GM23338 (cell line): Measurements from ENCODE around the gene RET. TPM values are rescaled to one million over a fixed set of nuclear protein-coding genes. Genes with fewer than 3 reads are reported as not detected.

Experiments used
- ATAC-seq: fragments of 200-7000 bp; cut with Tn5 transposase; 3 replicates; pipeline ENCODE4 v1.9.1; 2020
- DNase-seq: peaks from one replicate; pipeline ENCODE4 v3.0.0-alpha.2; 2015; ENCODE audit warnings: low spot score
- H2AFZ ChIP-seq: fragments of 200-600 bp; sonication (generic); 2 replicates; pipeline ENCODE4 v1.8.0; 2016; ENCODE audit warnings: antibody characterized with exemption, mild to moderate bottlenecking, moderate library complexity
- H3F3A ChIP-seq: fragments of 200-600 bp; sonication (generic); replicated peaks from 2 replicates; pipeline ENCODE4 v1.8.0; 2017; ENCODE audit warnings: antibody characterized with exemption, mixed run types, low read depth
- H3K27ac ChIP-seq: fragments of 200-600 bp; sonication (generic); 2 replicates; pipeline ENCODE4 v1.6.1; 2016; ENCODE audit warnings: low read depth
- H3K27me3 ChIP-seq: fragments of 200-600 bp; sonication (generic); 2 replicates; pipeline ENCODE4 v1.8.0; 2016; ENCODE audit warnings: mild to moderate bottlenecking, mixed run types, moderate library complexity; ENCODE audit not compliant: insufficient read depth
- H3K36me3 ChIP-seq: fragments of 200-600 bp; sonication (generic); 2 replicates; pipeline ENCODE4 v1.8.0; 2016; ENCODE audit warnings: mild to moderate bottlenecking; ENCODE audit not compliant: insufficient read depth
- H3K4me1 ChIP-seq: fragments of 200-600 bp; sonication (generic); 2 replicates; pipeline ENCODE4 v1.8.0; 2016; ENCODE audit warnings: mild to moderate bottlenecking, moderate library complexity; ENCODE audit not compliant: insufficient read depth
- H3K4me2 ChIP-seq: fragments of 200-600 bp; sonication (generic); 2 replicates; pipeline ENCODE4 v1.7.1; 2017; ENCODE audit warnings: mixed run types
- H3K4me3 ChIP-seq: fragments of 200-600 bp; sonication (generic); 2 replicates; pipeline ENCODE4 v1.6.1; 2016; ENCODE audit warnings: mixed run types
- H3K79me2 ChIP-seq: fragments of 200-600 bp; sonication (generic); replicated peaks from 2 replicates; pipeline ENCODE4 v1.8.0; 2017; ENCODE audit warnings: mild to moderate bottlenecking; ENCODE audit not compliant: insufficient read depth
- H3K9me2 ChIP-seq: fragments of 200-600 bp; sonication (generic); 2 replicates; pipeline ENCODE4 v1.8.0; 2017; ENCODE audit not compliant: insufficient read depth
- H4K20me1 ChIP-seq: fragments of 200-600 bp; sonication (generic); replicated peaks from 2 replicates; pipeline ENCODE4 v1.8.0; 2017; ENCODE audit warnings: mild to moderate bottlenecking; ENCODE audit not compliant: insufficient read depth
- H3K27ac Mint-ChIP-seq: 2 replicates; pipeline ENCODE4 v1.8.0; 2020; ENCODE audit warnings: inconsistent platforms, mild to moderate bottlenecking, moderate library complexity, mixed read lengths
- H3K27me3 Mint-ChIP-seq: 3 replicates; pipeline ENCODE4 v1.8.0; 2022; ENCODE audit warnings: low read depth, mild to moderate bottlenecking, moderate library complexity, mixed read lengths, inconsistent platforms; ENCODE audit not compliant: insufficient read depth, poor library complexity
- H3K36me3 Mint-ChIP-seq: 3 replicates; pipeline ENCODE4 v1.8.0; 2021; ENCODE audit warnings: low read depth, mild to moderate bottlenecking, inconsistent platforms, moderate library complexity, mixed read lengths
- H3K4me1 Mint-ChIP-seq: 3 replicates; pipeline ENCODE4 v1.8.0; 2020; ENCODE audit warnings: mild to moderate bottlenecking, inconsistent platforms, mixed read lengths
- H3K4me3 Mint-ChIP-seq: 3 replicates; pipeline ENCODE4 v1.8.0; 2021; ENCODE audit warnings: moderate library complexity, mild to moderate bottlenecking, inconsistent platforms, mixed read lengths
- H3K9me3 Mint-ChIP-seq: 3 replicates; pipeline ENCODE4 v1.8.0; 2020; ENCODE audit warnings: moderate library complexity, mild to moderate bottlenecking, inconsistent platforms, mixed read lengths
- EZH2 ChIP-seq: fragments of 200-600 bp; sonication (generic); IDR thresholded peaks from one replicate; pipeline ENCODE4 v1.8.0; 2017; ENCODE audit warnings: antibody characterized with exemption, mild to moderate bottlenecking, low read depth; ENCODE audit not compliant: unreplicated experiment
- EZH2phosphoT487 ChIP-seq: fragments of 200-600 bp; sonication (generic); IDR thresholded peaks from one replicate; pipeline ENCODE4 v1.8.1; 2018; ENCODE audit warnings: antibody characterized with exemption; ENCODE audit not compliant: unreplicated experiment
- POLR2AphosphoS5 ChIP-seq: IDR thresholded peaks from 2 replicates; pipeline ENCODE4 v1.6.1; 2016; ENCODE audit warnings: antibody characterized with exemption, low read depth
- STAT1 ChIP-seq: IDR thresholded peaks from one replicate; pipeline ENCODE4 v1.6.1; 2016; ENCODE audit warnings: antibody characterized with exemption; ENCODE audit not compliant: unreplicated experiment
- ZNF114 ChIP-seq: fragments of 250-450 bp; sonication (Bioruptor Pico); IDR thresholded peaks from 2 replicates; pipeline ENCODE4 v1.5.0; 2020; ENCODE audit warnings: mild to moderate bottlenecking, moderate library complexity
- ZNF331 ChIP-seq: fragments of 250-450 bp; sonication (Bioruptor Pico); IDR thresholded peaks from 2 replicates; pipeline ENCODE4 v1.5.0; 2020; ENCODE audit warnings: low read depth, mild to moderate bottlenecking, moderate library complexity
- polyA plus RNA-seq: library from polyadenylated mRNA; unstranded; fragments of >200 nt; fragmentation: Nextera tagmentation; extraction: Ambion mirVana; gene quantifications from 2 replicates; pipeline ENCODE4 v1.2.1, GENCODE V29; 2016
- total RNA-seq: library from RNA; depleted of rRNA; stranded (reverse); fragments of >200 nt; shearing (Covaris generic); gene quantifications from 2 replicates; pipeline ENCODE4 v1.2.3, GENCODE V29; 2014
- TF ChIP-seq, protein P1 (sequence below): IDR thresholded peaks from 2 replicates; pipeline ENCODE4 v1.6.1; 2016; ENCODE audit warnings: antibody characterized with exemption
- TF ChIP-seq, protein P2 (sequence below), 2 experiments: fragments of 200-600 bp in 1 of 2; sonication (generic) in 1 of 2; conservative IDR thresholded peaks; 2 replicates each; pipeline versions ENCODE4 v1.5.1 to v1.6.1; 2016 to 2017; ENCODE audit warnings: antibody characterized with exemption in 2 of 2, low read depth in 2 of 2, mild to moderate bottlenecking in 2 of 2, moderate library complexity in 1 of 2
- TF ChIP-seq, protein P3 (sequence below): IDR thresholded peaks from one replicate; pipeline ENCODE4 v1.6.1; 2018; ENCODE audit warnings: antibody characterized with exemption; ENCODE audit not compliant: unreplicated experiment

Gene RET
- total and polyA plus RNA-seq, 2 experiments from 2014 or later = 5.5 to 9.8 TPM

DNA sequence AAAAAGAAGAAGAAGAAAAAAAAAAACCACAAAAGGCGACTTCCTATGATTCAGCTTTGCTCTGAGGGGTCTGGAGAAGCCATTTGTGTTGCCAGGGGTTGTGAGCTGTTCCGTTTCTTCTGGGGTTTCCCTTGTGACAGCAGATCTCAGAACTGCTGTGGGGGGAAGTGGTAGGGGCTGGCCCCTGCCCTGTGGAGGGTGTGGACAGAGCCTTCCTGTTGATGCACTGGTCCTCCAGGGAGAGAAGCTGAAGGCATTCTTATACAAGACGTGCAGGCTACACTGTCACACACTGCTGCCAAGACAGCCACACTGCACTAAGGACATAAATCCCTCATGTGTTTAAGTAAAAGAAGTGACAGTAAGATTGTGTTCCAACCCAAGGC, 44.1 kb downstream of the RET start:
- no peaks in the 10 kb centered on the region; the same call in 2 of the 3 replicates for H3K36me3 Mint-ChIP-seq
- ATAC-seq (no peak), DNase-seq (no peak)
- H3K27ac Mint-ChIP-seq = no peak overlapping the region; the same call in 1 of the 2 replicates
- no peaks in the 10 kb centered on the region for H3K36me3 ChIP-seq
- H4K20me1 ChIP-seq = no peaks in the 10 kb centered on the region
- H3K79me2 ChIP-seq = no peaks in the 10 kb centered on the region
- no peaks in the 10 kb centered on the region for H3K4me1 Mint-ChIP-seq
- no peaks in the 10 kb centered on the region for H3K9me3 Mint-ChIP-seq
- no peaks in the 10 kb centered on the region for H3K4me1 ChIP-seq
- no peak overlapping the region for H2AFZ ChIP-seq
- H3K4me2 ChIP-seq = no peak overlapping the region
- no peak overlapping the region for H3K4me3 Mint-ChIP-seq
- no peaks in the 10 kb centered on the region for H3F3A ChIP-seq
- H3K27ac ChIP-seq = no peak overlapping the region
- H3K27me3 Mint-ChIP-seq = peaks cover 4% of the 10 kb centered on the region
- no peaks in the 10 kb centered on the region for H3K9me2 ChIP-seq
- H3K4me3 ChIP-seq = no peak overlapping the region
- TF ChIP-seq EZH2phosphoT487 = no peak
- TF ChIP-seq, protein P1, sequence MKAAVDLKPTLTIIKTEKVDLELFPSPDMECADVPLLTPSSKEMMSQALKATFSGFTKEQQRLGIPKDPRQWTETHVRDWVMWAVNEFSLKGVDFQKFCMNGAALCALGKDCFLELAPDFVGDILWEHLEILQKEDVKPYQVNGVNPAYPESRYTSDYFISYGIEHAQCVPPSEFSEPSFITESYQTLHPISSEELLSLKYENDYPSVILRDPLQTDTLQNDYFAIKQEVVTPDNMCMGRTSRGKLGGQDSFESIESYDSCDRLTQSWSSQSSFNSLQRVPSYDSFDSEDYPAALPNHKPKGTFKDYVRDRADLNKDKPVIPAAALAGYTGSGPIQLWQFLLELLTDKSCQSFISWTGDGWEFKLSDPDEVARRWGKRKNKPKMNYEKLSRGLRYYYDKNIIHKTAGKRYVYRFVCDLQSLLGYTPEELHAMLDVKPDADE = no peak
- no peak for TF ChIP-seq EZH2
- no peak for TF ChIP-seq POLR2AphosphoS5
- TF ChIP-seq, protein P2, sequence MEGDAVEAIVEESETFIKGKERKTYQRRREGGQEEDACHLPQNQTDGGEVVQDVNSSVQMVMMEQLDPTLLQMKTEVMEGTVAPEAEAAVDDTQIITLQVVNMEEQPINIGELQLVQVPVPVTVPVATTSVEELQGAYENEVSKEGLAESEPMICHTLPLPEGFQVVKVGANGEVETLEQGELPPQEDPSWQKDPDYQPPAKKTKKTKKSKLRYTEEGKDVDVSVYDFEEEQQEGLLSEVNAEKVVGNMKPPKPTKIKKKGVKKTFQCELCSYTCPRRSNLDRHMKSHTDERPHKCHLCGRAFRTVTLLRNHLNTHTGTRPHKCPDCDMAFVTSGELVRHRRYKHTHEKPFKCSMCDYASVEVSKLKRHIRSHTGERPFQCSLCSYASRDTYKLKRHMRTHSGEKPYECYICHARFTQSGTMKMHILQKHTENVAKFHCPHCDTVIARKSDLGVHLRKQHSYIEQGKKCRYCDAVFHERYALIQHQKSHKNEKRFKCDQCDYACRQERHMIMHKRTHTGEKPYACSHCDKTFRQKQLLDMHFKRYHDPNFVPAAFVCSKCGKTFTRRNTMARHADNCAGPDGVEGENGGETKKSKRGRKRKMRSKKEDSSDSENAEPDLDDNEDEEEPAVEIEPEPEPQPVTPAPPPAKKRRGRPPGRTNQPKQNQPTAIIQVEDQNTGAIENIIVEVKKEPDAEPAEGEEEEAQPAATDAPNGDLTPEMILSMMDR (conservative IDR thresholded peaks at IDR 0.05; ENCODE audit: low read depth in 2 of 2) = no peak
- TF ChIP-seq, protein P3, sequence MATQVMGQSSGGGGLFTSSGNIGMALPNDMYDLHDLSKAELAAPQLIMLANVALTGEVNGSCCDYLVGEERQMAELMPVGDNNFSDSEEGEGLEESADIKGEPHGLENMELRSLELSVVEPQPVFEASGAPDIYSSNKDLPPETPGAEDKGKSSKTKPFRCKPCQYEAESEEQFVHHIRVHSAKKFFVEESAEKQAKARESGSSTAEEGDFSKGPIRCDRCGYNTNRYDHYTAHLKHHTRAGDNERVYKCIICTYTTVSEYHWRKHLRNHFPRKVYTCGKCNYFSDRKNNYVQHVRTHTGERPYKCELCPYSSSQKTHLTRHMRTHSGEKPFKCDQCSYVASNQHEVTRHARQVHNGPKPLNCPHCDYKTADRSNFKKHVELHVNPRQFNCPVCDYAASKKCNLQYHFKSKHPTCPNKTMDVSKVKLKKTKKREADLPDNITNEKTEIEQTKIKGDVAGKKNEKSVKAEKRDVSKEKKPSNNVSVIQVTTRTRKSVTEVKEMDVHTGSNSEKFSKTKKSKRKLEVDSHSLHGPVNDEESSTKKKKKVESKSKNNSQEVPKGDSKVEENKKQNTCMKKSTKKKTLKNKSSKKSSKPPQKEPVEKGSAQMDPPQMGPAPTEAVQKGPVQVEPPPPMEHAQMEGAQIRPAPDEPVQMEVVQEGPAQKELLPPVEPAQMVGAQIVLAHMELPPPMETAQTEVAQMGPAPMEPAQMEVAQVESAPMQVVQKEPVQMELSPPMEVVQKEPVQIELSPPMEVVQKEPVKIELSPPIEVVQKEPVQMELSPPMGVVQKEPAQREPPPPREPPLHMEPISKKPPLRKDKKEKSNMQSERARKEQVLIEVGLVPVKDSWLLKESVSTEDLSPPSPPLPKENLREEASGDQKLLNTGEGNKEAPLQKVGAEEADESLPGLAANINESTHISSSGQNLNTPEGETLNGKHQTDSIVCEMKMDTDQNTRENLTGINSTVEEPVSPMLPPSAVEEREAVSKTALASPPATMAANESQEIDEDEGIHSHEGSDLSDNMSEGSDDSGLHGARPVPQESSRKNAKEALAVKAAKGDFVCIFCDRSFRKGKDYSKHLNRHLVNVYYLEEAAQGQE = no peak
- TF ChIP-seq STAT1 = no peak
- H3K27me3 ChIP-seq = no peaks in the 10 kb centered on the region

DNA sequence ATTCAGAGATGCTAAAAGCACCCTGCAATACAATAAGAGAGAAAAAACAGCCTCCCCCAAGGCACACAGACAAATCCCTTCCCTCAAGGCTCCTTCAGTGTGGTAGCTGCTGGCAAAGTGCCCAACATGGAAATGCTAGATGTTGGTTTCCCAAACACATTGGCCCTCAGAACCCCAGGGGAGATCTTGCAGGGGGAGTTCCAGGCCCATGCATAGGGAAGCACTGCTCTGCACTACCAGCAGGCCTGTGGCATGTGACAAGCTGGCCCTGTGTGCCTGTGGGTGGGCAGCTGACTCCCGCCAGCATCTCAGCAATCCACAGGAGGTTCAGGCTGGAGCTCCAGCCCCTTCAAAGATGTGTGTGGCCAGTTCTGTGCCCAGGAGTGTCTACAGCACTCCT, 44.6 kb downstream of the RET start:
- Histone ChIP-seq H3K36me3 (no peaks in the 10 kb centered on the region), H3K4me1 (no peaks in the 10 kb centered on the region), H2AFZ (no peak overlapping the region), H3K27ac (no peak overlapping the region), H4K20me1 (no peaks in the 10 kb centered on the region), H3K27me3 (no peaks in the 10 kb centered on the region), H3K79me2 (no peaks in the 10 kb centered on the region), H3F3A (no peaks in the 10 kb centered on the region), H3K9me2 (no peaks in the 10 kb centered on the region), H3K4me3 (no peak overlapping the region), H3K4me2 (no peak overlapping the region)
- no peak overlapping the region for H3K4me3 Mint-ChIP-seq
- no peaks in the 10 kb centered on the region for H3K4me1 Mint-ChIP-seq
- H3K36me3 Mint-ChIP-seq = no peaks in the 10 kb centered on the region; the same call in 2 of the 3 replicates
- DNase-seq (no peak), ATAC-seq (no peak)
- TF ChIP-seq POLR2AphosphoS5 = no peak
- no peak for TF ChIP-seq ZNF331 (CRISPR knock-in tag)
- no peak for TF ChIP-seq ZNF114 (CRISPR knock-in tag)
- no peaks in the 10 kb centered on the region for H3K9me3 Mint-ChIP-seq
- no peak overlapping the region; the same call in 1 of the 2 replicates for H3K27ac Mint-ChIP-seq
- H3K27me3 Mint-ChIP-seq = peaks cover 4% of the 10 kb centered on the region
